Lung microvascular endothelial cell (primary cell): ENCODE results near the gene ST6GALNAC4. TPM values are rescaled to one million over a fixed set of nuclear protein-coding genes. Genes with fewer than 3 reads are reported as not detected.
A peak's percentile ranks its signal among the peaks of the same experiment; 100 is the strongest.
"Not testable (repeated sequence)": the region's sequence is repeated elsewhere in the genome, so short reads cannot be mapped to it uniquely, and the experiment has no call there.

ENCODE experiments used
- DNase-seq, 2 donors: peaks; one replicate each; pipeline versions ENCODE4 v3.0.0 to v3.0.0-alpha.2; 2010; ENCODE audit warnings: low read depth in 2 of 2
- total RNA-seq: library from RNA; depleted of rRNA; stranded (reverse); fragments of >200 nt; gene quantifications from 2 replicates; pipeline ENCODE4 v1.2.1, GENCODE V29; 2014

ST6GALNAC4 gene
- total RNA-seq, 1 donor from 2014 or later, result 26.6 TPM

GRCh38 chr9:127872369-127873222 is 44.2 kb downstream of the ST6GALNAC4 start:
- DNase-seq, result no peak

DNA sequence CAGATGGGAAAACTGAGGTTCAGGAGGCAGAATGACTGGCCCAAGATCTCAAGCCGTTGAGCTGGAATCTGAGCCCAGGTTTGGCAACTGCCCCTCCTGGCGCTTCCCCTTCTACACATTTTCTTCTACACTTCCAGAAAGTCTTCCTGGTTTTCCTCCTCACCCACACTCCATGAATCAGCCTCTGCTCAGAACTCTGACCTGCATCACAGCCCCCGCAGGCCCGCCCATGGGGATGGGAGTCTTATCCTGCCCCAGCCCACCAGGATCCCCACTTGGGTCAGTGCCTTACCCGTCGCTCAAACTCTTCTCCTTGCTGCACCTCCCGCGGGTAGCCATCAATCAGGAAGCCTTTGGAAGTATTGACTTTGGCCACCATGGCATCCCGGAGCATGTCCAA is 45.3 kb downstream of the ST6GALNAC4 start:
- no peak for DNase-seq

DNA sequence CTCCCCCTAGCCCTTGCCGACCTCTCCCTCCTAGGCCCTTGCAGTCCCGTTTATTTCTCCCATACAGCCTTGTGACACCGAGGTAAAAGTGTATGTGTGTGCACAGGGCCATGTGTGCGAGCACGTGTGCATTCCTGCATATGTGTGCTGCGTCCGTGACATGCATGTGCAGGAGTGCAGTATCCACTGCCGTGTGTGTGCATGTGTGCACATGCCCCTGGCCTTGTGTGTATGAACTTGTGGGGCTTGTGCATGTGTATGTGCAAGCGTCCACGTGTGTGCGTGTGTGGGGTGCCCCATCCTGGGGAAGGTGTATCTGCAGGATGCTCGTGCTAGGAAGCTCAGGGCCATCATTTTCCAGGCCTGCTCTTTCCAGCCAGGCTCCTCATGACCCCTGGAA is 46.0 kb downstream of the ST6GALNAC4 start:
- no peak for DNase-seq

DNA sequence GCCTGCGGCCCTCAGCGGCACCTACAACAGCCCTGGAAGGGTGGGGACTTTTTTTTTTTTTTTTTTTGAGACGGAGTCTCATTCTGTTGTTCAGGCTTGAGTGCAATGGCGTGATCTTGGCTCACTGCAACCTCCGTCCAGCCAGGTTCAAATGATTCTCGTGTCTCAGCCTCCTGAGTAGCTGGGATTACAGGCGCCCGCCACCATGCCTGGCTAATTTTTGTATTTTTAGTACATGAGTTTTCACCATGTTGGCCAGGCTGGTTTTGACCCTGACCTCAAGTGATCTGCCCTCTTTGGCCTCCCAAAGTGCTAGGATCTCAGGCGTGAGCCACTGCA is 46.7 kb downstream of the ST6GALNAC4 start:
- not testable (repeated sequence) for DNase-seq

GRCh38 chr9:127869310-127870152 is 47.3 kb downstream of the ST6GALNAC4 start:
- peak; percentile 87 to 91 for DNase-seq

- no peak for DNase-seq
Measured at GRCh38 chr9:127868278-127868902, 48.5 kb downstream of the ST6GALNAC4 start.

DNA sequence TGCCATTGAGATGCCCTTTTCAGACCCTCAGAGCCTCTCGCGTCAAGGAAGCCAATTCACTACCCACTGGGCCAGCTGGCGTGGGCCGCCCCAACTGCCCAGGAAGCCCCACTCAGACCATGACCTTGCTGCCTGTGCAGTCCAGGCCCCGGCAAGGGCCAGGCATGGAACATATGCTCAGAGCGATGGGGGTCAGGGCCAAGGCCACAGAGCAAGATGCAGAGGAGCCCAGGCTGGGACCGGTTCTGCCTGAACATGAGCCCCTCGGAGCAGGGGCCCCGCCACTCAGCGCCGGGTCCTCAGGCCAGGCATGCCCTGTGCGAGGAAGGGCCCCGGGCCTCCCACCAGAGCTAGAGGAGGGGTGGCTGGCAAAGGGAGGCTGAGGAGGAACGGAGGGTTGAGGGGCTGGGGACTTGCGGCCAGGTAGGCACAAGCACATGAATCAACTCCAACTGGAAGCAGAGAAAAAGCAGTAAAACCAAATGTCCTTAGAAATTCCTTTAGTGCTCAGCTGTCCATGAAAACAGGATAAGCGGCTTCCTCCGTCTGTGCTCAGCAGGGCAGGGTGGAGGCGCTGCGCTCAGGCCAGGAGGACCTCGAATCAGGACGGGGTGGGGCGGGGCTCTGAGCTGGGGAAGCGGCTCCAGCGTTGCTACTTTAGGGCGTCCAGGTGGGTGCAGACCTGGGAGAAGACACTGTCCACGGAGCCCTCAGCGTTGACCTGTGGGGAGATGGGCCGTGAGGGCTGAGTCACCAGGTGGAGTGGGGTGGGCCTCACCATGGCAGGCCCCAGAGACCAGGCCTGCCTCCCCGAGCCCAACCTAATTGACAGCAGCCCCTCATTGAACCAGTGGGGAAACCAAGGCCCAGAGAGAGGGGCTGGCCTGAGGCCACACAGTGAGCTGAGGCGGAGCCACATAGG is 49.2 kb downstream of the ST6GALNAC4 start:
- DNase-seq, result peak in 1 of 2 donors; percentile 73

DNA sequence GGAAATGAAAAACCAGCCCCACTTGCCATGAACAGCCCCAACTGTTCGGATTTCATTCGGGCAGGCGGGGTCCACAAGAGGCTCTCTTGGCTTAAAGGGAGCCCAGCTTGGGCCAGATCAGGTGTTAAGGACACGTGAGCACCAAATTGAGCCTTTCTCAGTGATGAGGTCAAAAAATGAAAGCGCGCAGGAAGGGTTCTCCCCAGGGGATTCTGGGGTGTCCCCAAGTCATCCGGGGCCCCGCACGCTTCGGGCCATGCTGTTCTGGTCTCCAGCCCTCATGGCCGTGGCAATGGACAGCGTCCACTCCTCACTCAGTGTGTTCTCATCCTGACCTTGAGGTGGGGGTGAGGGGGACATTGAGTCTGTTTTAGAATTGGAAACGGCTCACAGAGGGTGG is 50.3 kb downstream of the ST6GALNAC4 start:
- DNase-seq, result no peak

- no peak for DNase-seq
Measured at GRCh38 chr9:127865645-127866464, 51.0 kb downstream of the ST6GALNAC4 start.

DNA sequence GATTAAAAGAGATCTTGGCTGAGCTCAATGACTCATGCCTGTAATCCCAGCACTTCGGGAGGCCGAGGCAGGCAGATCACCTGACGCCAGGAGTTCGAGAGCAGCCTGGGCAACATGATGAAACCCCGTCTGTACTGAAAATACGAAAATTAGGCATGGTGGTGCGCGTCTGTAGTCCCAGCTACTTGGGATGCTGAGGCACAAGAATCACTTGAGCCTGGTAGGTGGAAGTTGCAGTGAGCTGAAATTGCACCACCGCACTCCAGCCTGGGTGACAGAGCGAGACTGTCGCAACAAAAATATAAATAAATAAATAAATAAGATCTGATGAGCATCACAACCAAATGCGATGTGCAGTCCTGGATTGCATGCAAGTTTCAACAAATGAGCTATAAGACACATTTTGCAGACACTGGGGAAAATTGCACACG is 53.6 kb downstream of the ST6GALNAC4 start:
- DNase-seq, result no peak

DNA sequence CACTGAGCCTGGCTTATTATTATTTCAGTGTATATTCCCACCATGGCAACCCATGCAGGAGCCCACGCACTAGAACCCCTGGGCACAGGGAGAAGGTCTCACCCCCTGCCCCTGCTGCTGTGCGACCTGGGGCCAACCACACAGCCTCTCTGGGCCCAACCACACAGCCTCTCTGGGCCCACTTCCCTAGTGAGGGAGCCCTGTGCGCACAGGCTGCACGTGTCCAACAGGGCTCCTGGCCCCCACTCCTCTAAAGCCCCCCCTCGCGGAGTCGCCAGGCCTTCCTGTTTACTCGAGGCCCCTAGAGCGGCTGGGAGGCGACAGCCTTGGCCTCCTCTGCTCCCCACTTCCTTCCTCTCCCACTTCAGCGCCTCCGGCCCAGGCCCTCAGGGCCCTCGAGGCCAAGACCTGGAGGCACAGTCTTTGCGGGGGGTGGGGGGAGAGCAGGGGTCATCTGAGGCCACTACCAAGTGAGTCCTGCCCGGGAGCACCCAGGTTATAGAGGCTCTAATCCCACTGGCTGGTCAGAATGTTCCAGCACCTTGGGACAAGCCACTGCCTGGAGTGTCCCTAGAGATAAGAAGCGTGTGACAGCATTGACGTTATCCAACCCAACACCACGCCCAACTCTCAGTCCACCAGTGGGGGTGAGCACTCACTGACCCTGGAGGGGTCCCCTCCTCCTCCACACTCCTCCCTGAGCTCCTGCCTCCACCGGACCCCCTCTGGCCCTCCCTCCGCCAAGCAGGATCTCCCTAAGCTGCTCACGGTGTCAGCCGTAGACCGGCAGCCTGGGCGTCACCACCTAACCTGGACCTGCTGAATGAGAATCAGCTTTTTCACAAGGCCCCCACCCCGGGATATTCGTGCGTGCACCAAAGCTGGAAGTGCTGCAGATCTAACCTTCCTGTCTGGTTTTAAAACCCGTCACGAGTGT is 54.5 kb downstream of the ST6GALNAC4 start:
- DNase-seq, result peak; percentile 66 to 76

DNA sequence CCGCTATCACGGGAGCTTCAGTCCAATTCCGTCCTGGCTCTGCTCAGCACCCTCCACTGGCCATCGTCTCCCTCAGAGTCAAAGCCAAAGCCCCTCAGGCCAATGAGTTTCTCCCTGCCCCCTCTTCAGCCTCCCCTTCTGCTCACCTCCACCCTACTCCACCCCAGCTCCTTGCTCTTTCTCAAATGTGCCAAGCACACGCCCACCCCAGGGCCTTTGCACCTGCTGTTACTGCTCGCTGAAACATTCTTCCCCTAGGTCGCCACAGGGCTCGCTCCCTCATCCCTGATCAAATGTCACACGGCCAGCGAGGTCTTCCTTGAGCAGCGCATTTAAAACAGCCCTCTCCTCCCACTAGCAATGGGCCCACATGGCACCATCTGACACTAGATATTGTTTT is 56.1 kb downstream of the ST6GALNAC4 start:
- DNase-seq, result no peak

GRCh38 chr9:127860260-127860659 is 56.6 kb downstream of the ST6GALNAC4 start:
- no peak for DNase-seq

DNA sequence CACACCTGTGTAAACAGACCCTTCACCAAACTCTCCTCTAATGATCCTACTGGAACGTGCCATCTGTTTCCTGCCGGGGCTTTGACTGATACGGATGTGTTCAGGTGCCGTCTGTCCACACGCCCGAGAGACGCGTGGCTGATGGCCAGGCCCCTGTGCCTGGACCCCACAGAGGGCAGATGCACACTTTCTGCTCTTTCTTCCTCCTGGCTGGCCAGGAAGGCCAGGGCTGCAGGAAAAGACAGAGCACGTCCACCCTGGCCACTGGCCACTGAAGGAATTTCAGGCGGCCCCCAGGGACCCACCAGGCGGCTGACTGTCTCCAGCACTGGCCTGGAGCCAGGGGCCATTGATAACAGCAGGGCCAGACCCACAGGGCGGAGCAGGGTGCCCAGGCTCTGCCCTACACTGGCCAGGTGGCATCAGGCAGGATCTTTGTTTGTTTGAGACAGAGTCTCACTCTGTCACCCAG is 58.8 kb downstream of the ST6GALNAC4 start:
- DNase-seq, result peak; percentile 49 to 93

Other genes starting within 250 kb of the ST6GALNAC4 start
- gene CFAP157, start 210.1 kb downstream of the ST6GALNAC4 start, total RNA-seq, result not detected in 2 replicates
- gene PTRH1, start 201.4 kb downstream of the ST6GALNAC4 start, total RNA-seq, result 24.4 and 25.0 TPM in 2 replicates
- gene TTC16, start 201.0 kb downstream of the ST6GALNAC4 start, total RNA-seq, result not detected in 2 replicates
- gene TOR2A, start 181.7 kb downstream of the ST6GALNAC4 start, total RNA-seq, result 4.8 TPM in 2 replicates
- gene SH2D3C, start 138.4 kb downstream of the ST6GALNAC4 start, total RNA-seq, result 56.2 and 72.6 TPM in 2 replicates
- gene CDK9, start 131.0 kb downstream of the ST6GALNAC4 start, total RNA-seq, result 57.1 and 70.0 TPM in 2 replicates
- 39.7 and 51.0 TPM in 2 replicates for gene FPGS, start 114.2 kb downstream of the ST6GALNAC4 start, total RNA-seq
- gene ENG, start 62.4 kb downstream of the ST6GALNAC4 start, total RNA-seq, result 34.0 and 51.6 TPM in 2 replicates
- 22.0 and 24.8 TPM in 2 replicates for gene AK1, start 39.4 kb downstream of the ST6GALNAC4 start, total RNA-seq
- 23.5 and 30.0 TPM in 2 replicates for gene ST6GALNAC6, start 17.4 kb downstream of the ST6GALNAC4 start, total RNA-seq
- gene PIP5KL1, start 13.7 kb upstream of the ST6GALNAC4 start, total RNA-seq, result 0.44 and 0.60 TPM in 2 replicates
- gene DPM2, start 20.8 kb upstream of the ST6GALNAC4 start, total RNA-seq, result 8.9 and 12.3 TPM in 2 replicates
- gene EEIG1, start 63.9 kb upstream of the ST6GALNAC4 start, total RNA-seq, result 10.2 and 24.2 TPM in 2 replicates
- gene NAIF1, start 150.3 kb upstream of the ST6GALNAC4 start, total RNA-seq, result 6.5 and 12.5 TPM in 2 replicates
- 27.5 and 78.2 TPM in 2 replicates for gene SLC25A25, start 151.2 kb upstream of the ST6GALNAC4 start, total RNA-seq
- 62.5 and 67.8 TPM in 2 replicates for gene PTGES2, start 210.7 kb upstream of the ST6GALNAC4 start, total RNA-seq
- not detected in 2 replicates for gene LCN2, start 232.4 kb upstream of the ST6GALNAC4 start, total RNA-seq
- 31.8 and 48.2 TPM in 2 replicates for gene BBLN, start 243.2 kb upstream of the ST6GALNAC4 start, total RNA-seq